CD4-positive, alpha-beta T cell (primary cell): ENCODE results near the gene ATP10A. TPM values are rescaled to one million over a fixed set of nuclear protein-coding genes. Genes with fewer than 3 reads are reported as not detected.

Experiments
- ATAC-seq: fragments of 200-7000 bp; cut with Tn5 transposase; one replicate; pipeline ENCODE4 v1.10.0; 2022; ENCODE audit warnings: mild to moderate bottlenecking; ENCODE audit not compliant: poor library complexity
- CTCF ChIA-PET: fragments of 350-600 bp; sonication (Branson Sonifier 250); formaldehyde crosslinking; loops from one replicate; lab custom pipeline; 2021; ENCODE audit warnings: antibody characterized with exemption, inconsistent platforms; lab: Charles Lee
- POLR2A ChIA-PET: fragments of 350-600 bp; sonication (Branson Sonifier 250); formaldehyde crosslinking; loops from one replicate; lab custom pipeline; 2021; ENCODE audit warnings: antibody characterized with exemption, inconsistent platforms; lab: Charles Lee
- DNase-seq, 14 experiments: peaks; one replicate each; pipeline ENCODE4 v3.0.0-alpha.2; 2013 to 2020; ENCODE audit warnings: mixed read lengths in 2 of 14
- H3K27ac ChIP-seq, 2 donors: one replicate each; pipeline versions ENCODE4 v1.5.1 to v1.7.0; 2013; ENCODE audit warnings: low read length in 2 of 2, low read depth in 1 of 2, mild to moderate bottlenecking in 1 of 2
- H3K27me3 ChIP-seq, 2 experiments: 1 replicate in 1 of 2; 2 replicates in 1 of 2; pipeline versions ENCODE4 v1.6.1 to v1.7.0; 2013; ENCODE audit warnings: low read length in 2 of 2, control low read depth in 1 of 2, mild to moderate bottlenecking in 1 of 2, moderate library complexity in 1 of 2; ENCODE audit not compliant: insufficient read depth in 2 of 2, control insufficient read depth in 1 of 2
- H3K36me3 ChIP-seq: one replicate; pipeline ENCODE4 v1.6.1; 2013; ENCODE audit warnings: low read length, control low read depth; ENCODE audit not compliant: insufficient read depth
- H3K4me1 ChIP-seq: one replicate; pipeline ENCODE4 v1.6.1; 2013; ENCODE audit warnings: low read length, control low read depth; ENCODE audit not compliant: insufficient read depth
- H3K4me3 ChIP-seq: one replicate; pipeline ENCODE4 v1.5.1; 2013; ENCODE audit warnings: mild to moderate bottlenecking, low read length, moderate library complexity
- H3K9me3 ChIP-seq, 2 experiments: 1 replicate in 1 of 2; 2 replicates in 1 of 2; pipeline versions ENCODE4 v1.6.1 to v1.7.0; 2013; ENCODE audit warnings: low read length in 2 of 2, mild to moderate bottlenecking in 2 of 2, control low read depth in 1 of 2, moderate library complexity in 1 of 2; ENCODE audit not compliant: control insufficient read depth in 1 of 2, insufficient read depth in 1 of 2
- H3K27ac Mint-ChIP-seq: one replicate; pipeline ENCODE4 v1.8.0; 2020; ENCODE audit warnings: mixed read lengths
- H3K27me3 Mint-ChIP-seq: one replicate; pipeline ENCODE4 v1.8.0; 2021; ENCODE audit warnings: mixed read lengths
- H3K36me3 Mint-ChIP-seq: one replicate; pipeline ENCODE4 v1.8.0; 2021; ENCODE audit warnings: low read depth, mixed read lengths
- H3K4me1 Mint-ChIP-seq: one replicate; pipeline ENCODE4 v1.8.0; 2021; ENCODE audit warnings: low read depth, mixed read lengths
- H3K4me3 Mint-ChIP-seq: one replicate; pipeline ENCODE4 v1.8.0; 2020; ENCODE audit warnings: mild to moderate bottlenecking, mixed read lengths
- H3K9me3 Mint-ChIP-seq: one replicate; pipeline ENCODE4 v1.8.0; 2020; ENCODE audit warnings: mixed read lengths
- CTCF ChIP-seq: fragments of 200-600 bp; IDR thresholded peaks from one replicate; pipeline ENCODE4 v1.8.0; 2022; ENCODE audit warnings: antibody characterized with exemption, mild to moderate bottlenecking
- intact Hi-C, 2 experiments: fragments of 100-400 bp; cut with DNase I in 1 of 2; cut with micrococcal nuclease in 1 of 2; formaldehyde crosslinking; loops; one replicate each; pipeline versions ENCODE4 v1.15.1 to v1.9.0; 2023 to 2025; cut with DNase I, micrococcal nuclease
- total RNA-seq, 174 experiments: library from RNA in 2 of 174; stranded (reverse) in 2 of 174; gene quantifications; one replicate each; pipeline ENCODE4 v1.2.3 and lab custom pipeline; 2021 to 2026

Gene ATP10A
- total RNA-seq, 2 experiments from 2014 or later: 30.0 to 30.4 TPM

- Histone ChIP-seq H3K27me3 (no peaks in the 10 kb centered on the region), H3K36me3 (peaks cover 27% of the 10 kb centered on the region), H3K4me1 (peaks cover 15% of the 10 kb centered on the region), H3K4me3 (no peak overlapping the region), H3K27ac (no peak overlapping the region), H3K9me3 (peaks cover 0 to 3% of the 10 kb centered on the region in 2 experiments)
- no peak for DNase-seq
- ChIA-PET POLR2A (no interaction called here), CTCF (no interaction called here)
- Mint-ChIP-seq H3K4me3 (no peak overlapping the region), H3K4me1 (peaks cover 20% of the 10 kb centered on the region), H3K36me3 (peaks cover 43% of the 10 kb centered on the region), H3K27ac (no peak overlapping the region), H3K27me3 (no peaks in the 10 kb centered on the region), H3K9me3 (no peaks in the 10 kb centered on the region)
- no peak for ATAC-seq
- TF ChIP-seq CTCF: no peak
- intact Hi-C loops: no loop called here
These were observed 86.9 kb downstream of the ATP10A start for GRCh38 chr15:25776071-25776746.

GRCh38 chr15:25775317-25775912 is 87.7 kb downstream of the ATP10A start:
- CTCF ChIA-PET: interaction anchor here (0.9 kb wide), 1 partner anchor 8 kb away, joined by 3 read pairs; no protein-coding TSS in a partner anchor
- H3K36me3 ChIP-seq: peaks cover 23% of the 10 kb centered on the region
- H3K27me3 ChIP-seq: no peaks in the 10 kb centered on the region
- DNase-seq (no peak), ATAC-seq (no peak)
- no peaks in the 10 kb centered on the region for H3K27me3 Mint-ChIP-seq
- no peak overlapping the region for H3K27ac ChIP-seq
- intact Hi-C loops: no loop called here
- POLR2A ChIA-PET: no interaction called here
- no peak overlapping the region for H3K4me3 ChIP-seq
- no peak overlapping the region for H3K27ac Mint-ChIP-seq
- H3K4me1 ChIP-seq: peaks cover 15% of the 10 kb centered on the region
- no peak overlapping the region for H3K4me3 Mint-ChIP-seq
- TF ChIP-seq CTCF: no peak
- peaks cover 41% of the 10 kb centered on the region for H3K36me3 Mint-ChIP-seq
- H3K9me3 ChIP-seq: peaks cover 0 to 3% of the 10 kb centered on the region in 2 experiments
- no peaks in the 10 kb centered on the region for H3K9me3 Mint-ChIP-seq
- H3K4me1 Mint-ChIP-seq: peaks cover 20% of the 10 kb centered on the region

DNA sequence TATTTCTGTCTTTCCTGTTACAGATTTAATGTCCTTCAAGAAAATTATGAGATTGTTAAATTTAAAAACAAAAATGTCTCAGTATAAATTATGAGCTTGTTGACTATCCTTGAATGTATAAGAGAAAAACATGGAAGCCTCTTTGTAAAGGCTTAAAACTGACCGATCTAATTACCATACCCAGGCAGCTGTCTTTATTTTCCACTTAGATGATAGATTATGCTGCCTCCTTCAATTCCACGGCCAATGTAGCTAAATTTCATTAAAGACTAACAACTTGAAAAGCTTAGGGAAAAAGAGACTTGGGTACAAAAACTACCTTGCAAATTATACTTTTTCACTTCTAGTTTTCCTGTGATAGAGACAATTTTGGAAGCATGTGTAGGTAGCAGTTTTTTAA is 88.3 kb downstream of the ATP10A start:
- DNase-seq (no peak), ATAC-seq (no peak)
- Histone ChIP-seq H3K27ac (no peak overlapping the region), H3K9me3 (no peaks in the 10 kb centered on the region), H3K4me1 (peaks cover 10% of the 10 kb centered on the region), H3K27me3 (no peaks in the 10 kb centered on the region), H3K4me3 (no peak overlapping the region), H3K36me3 (peaks cover 19% of the 10 kb centered on the region)
- Mint-ChIP-seq H3K27ac (no peak overlapping the region), H3K36me3 (peaks cover 39% of the 10 kb centered on the region), H3K27me3 (no peaks in the 10 kb centered on the region), H3K4me3 (no peak overlapping the region), H3K4me1 (peaks cover 20% of the 10 kb centered on the region), H3K9me3 (no peaks in the 10 kb centered on the region)
- ChIA-PET POLR2A (interaction anchor here (0.6 kb wide), 1 partner anchor 86 kb away, joined by 3 read pairs; no protein-coding TSS in a partner anchor), CTCF (interaction anchor here (0.9 kb wide), 1 partner anchor 8 kb away, joined by 3 read pairs; no protein-coding TSS in a partner anchor)
- no peak for TF ChIP-seq CTCF
- intact Hi-C loops: no loop called here
